ENCODE results near the gene NUDT22. TPM values are rescaled to one million over a fixed set of nuclear protein-coding genes. Genes with fewer than 3 reads are reported as not detected.

NUDT22 gene
- total and polyA plus RNA-seq, 2 of the 4 experiments (the other 2 are of a cell fraction): 21.3 to 44.6 TPM

- no peak overlapping the region for H2BK20ac ChIP-seq (ENCODE audit: low read depth, low read length)
- peak overlapping the region; percentile 62 for H3K14ac ChIP-seq (replicated peaks; ENCODE audit: low read depth, low read length)
- peak overlapping the region; percentile 79 for H3K9ac ChIP-seq (ENCODE audit: low read depth, low read length)
- H3K9me3 ChIP-seq (ENCODE audit: control insufficient read depth, insufficient read depth, low read length): no peaks in the 10 kb centered on the region
- WGBS, 2 experiments (ENCODE audit: extremely low coverage in 2 of 2, insufficient read length in 1 of 2): 0% methylated on average over 53 of the region's 58 CpGs; no CpG with 5 or more reads in 1 of the 2 experiments
- in situ Hi-C loops (cut with MboI; ENCODE audit: low sequenced_read_pairs): no loop called here
- H3K79me1 ChIP-seq (ENCODE audit: low read depth in 1 of 2, low read length in 2 of 2): peaks cover 9 to 33% of the 10 kb centered on the region in 2 experiments
- H2AK9ac ChIP-seq (replicated peaks; ENCODE audit: low read depth, low read length, poor library complexity): peak overlapping the region; percentile 98
- CTCF ChIA-PET: interaction anchor here (0.7 to 1.5 kb wide), 3 partner anchors 8 to 65 kb away, joined by 3 to 4 read pairs (median 3); no protein-coding TSS in a partner anchor
- H3K56ac ChIP-seq (ENCODE audit: extremely low read depth, insufficient read depth, low read length): peak overlapping the region; percentile 72; the same call in 1 of the 2 replicates
- H3K4me3 ChIP-seq (ENCODE audit: insufficient read depth, low read depth, low read length): peak overlapping the region; percentile 56
- H3K36me3 ChIP-seq (ENCODE audit: control insufficient read depth, insufficient read depth, low read length): peaks cover 10% of the 10 kb centered on the region; the same call in 1 of the 2 replicates
- ATAC-seq (ENCODE audit: low read depth) (peak; percentile 85), DNase-seq (peak; percentile 100)
- H2BK5ac ChIP-seq (ENCODE audit: low read depth, low read length, poor library complexity, severe bottlenecking): peak overlapping the region; percentile 90
- H2BK15ac ChIP-seq (ENCODE audit: low read depth, low read length): no peak overlapping the region
- H3K23ac ChIP-seq (ENCODE audit: low read depth, low read length): peak overlapping the region; percentile 74
- POLR2A ChIA-PET (ENCODE audit: unreplicated experiment): interaction anchor here (0.6 to 0.7 kb wide), 2 partner anchors 23 to 48 kb away, joined by 3 read pairs; partner anchors contain the start of genes PPP1R14B, PRDX5 and TRMT112
- peaks cover 5% of the 10 kb centered on the region; the same call in 1 of the 2 replicates for H3K9me1 ChIP-seq (ENCODE audit: insufficient read depth, low read length)
- peak overlapping the region; percentile 73 for H3K4me2 ChIP-seq (ENCODE audit: low read depth, low read length)
- BruUV-seq (replicated peaks): no TSS peak
- dilution Hi-C loops (cut with HindIII; ENCODE audit: low sequenced_read_pairs, unreplicated experiment): no loop called here
- H3K27me3 ChIP-seq (ENCODE audit: control insufficient read depth, insufficient read depth, low read length): no peaks in the 10 kb centered on the region
- H4K5ac ChIP-seq (ENCODE audit: low read depth, low read length): peak overlapping the region; percentile 51
- H2AK5ac ChIP-seq (ENCODE audit: low read depth, low read length): peak overlapping the region; percentile 44
- H3K4ac ChIP-seq (ENCODE audit: low read depth, low read length): peak overlapping the region; percentile 91
- intact Hi-C loops (cut with micrococcal nuclease): loop anchor here (1.0 kb wide), 2 partner anchors 36 to 39 kb away; partner anchors contain the start of genes DNAJC4 and ESRRA
- H4K91ac ChIP-seq (ENCODE audit: insufficient read depth, low read depth, low read length): peak overlapping the region; percentile 95
- peak overlapping the region; percentile 22 for H2BK120ac ChIP-seq (ENCODE audit: low read depth, low read length)
- peak overlapping the region; percentile 86 for H3K27ac ChIP-seq (ENCODE audit: insufficient read depth, low read length)
- peaks cover 11% of the 10 kb centered on the region for H3K4me1 ChIP-seq (ENCODE audit: control insufficient read depth, insufficient read depth, low read length)
- H4K8ac ChIP-seq (ENCODE audit: low read depth in 2 of 2, low read length in 2 of 2): peak overlapping the region; percentile 87 to 96
- no peak overlapping the region; the same call in 1 of the 2 replicates for H3K18ac ChIP-seq (ENCODE audit: low read depth, low read length)
- no peaks in the 10 kb centered on the region; the same call in 1 of the 2 replicates for H4K20me1 ChIP-seq (ENCODE audit: insufficient read depth, low read length)
- H2AFZ ChIP-seq (replicated peaks; ENCODE audit: low read length, poor library complexity): peak overlapping the region; percentile 96
- TF ChIP-seq SMC3 (IDR thresholded peaks at IDR 0.05; ENCODE audit: low read depth, low read length) (no peak), MAFK (IDR thresholded peaks at IDR 0.05; ENCODE audit: low read depth, low read length) (no peak), ELK1 (IDR thresholded peaks at IDR 0.05; ENCODE audit: borderline replicate concordance, low read depth, low read length) (peak; percentile 53; the same call in 1 of the 2 replicates), NFE2L2 (IDR thresholded peaks at IDR 0.05; ENCODE audit: low read depth, low read length) (no peak), BHLHE40 (IDR thresholded peaks at IDR 0.05; ENCODE audit: low read depth, low read length) (0 out of 2 replicates have a peak, but pooled peaks have one; percentile 18), CEBPB (IDR thresholded peaks at IDR 0.05; ENCODE audit: low read depth, low read length) (peak; percentile 96), RCOR1 (IDR thresholded peaks at IDR 0.05; ENCODE audit: insufficient replicate concordance, low read length) (peak; percentile 10), FOS (IDR thresholded peaks at IDR 0.05; ENCODE audit: low read depth, low read length) (no peak), RFX5 (IDR thresholded peaks at IDR 0.05; ENCODE audit: low read depth, low read length) (no peak), MAZ (IDR thresholded peaks at IDR 0.05; ENCODE audit: borderline replicate concordance, low read depth, low read length) (peak; percentile 97), POLR2A (IDR thresholded peaks at IDR 0.05; ENCODE audit: low read depth, low read length) (peak; percentile 73), CTCF (conservative IDR thresholded peaks at IDR 0.05; ENCODE audit: low read depth, low read length) (peak; percentile 17; the same call in 1 of the 2 replicates), MXI1 (IDR thresholded peaks at IDR 0.05; ENCODE audit: borderline replicate concordance, low read depth, low read length) (peak; percentile 26; the same call in 1 of the 2 replicates), CHD1 (IDR thresholded peaks at IDR 0.05; ENCODE audit: low read depth, low read length) (no peak), RAD21 (IDR thresholded peaks at IDR 0.05; ENCODE audit: low read length) (no peak; the same call in 1 of the 2 replicates)
Observed at GRCh38 chr11:64269540-64270220, 43.6 kb downstream of the NUDT22 start.

Data from IMR-90 (cell line).